Left forelimb (tissue), 1 donor: Measurements from ENCODE around the gene ZDHHC11.
"Not testable (repeated sequence)": the region's sequence is repeated elsewhere in the genome, so short reads cannot be mapped to it uniquely, and the experiment has no call there.

Source experiments
- DNase-seq: peaks from one replicate; pipeline ENCODE4 v3.0.0-alpha.2; 2018; ENCODE audit warnings: low spot score

The ZDHHC11 gene

DNA sequence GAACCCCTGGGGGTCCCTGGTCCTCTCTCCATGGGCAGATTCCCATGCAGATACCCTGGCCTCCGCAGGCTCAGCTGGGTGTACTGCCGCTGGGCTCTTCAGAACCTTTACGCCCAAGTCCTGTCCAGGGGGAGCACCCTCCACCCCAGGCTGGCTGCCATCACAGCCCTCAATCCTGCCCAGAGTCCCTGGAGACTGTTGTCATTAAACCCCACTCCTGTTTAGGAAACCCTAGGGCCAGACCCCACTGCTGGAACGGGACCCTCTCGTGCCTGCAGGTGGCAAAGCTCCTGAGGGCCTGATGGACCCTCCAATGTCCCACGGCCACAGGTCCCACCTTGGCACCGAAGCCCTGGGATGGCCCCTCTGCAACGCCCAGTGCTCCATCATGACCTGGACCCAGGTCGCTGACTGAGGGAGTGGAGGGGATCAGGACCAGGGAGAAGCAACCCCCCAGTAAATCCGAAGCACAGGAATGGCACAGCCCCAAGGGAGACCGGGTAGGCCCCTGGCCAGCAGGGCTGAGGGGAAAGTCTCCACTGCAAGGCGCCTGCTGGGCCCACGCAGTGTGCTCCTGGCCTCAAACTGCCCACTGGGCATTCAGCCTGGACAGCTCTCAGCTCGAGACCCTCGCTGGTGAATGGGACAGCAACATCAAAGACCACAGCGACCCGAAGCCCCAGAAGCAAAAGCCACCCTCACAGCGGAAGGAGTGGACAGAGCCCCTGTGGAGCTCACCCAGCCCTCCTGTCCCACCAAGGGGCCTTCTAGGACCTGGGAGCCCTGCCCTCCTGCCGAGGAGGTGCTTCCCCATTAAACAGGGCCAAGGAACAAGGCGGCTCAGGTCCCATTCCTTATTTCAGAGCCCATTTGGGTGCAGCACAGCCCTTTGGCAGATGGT lies 74.6 kb downstream of the ZDHHC11 start:
- peak; percentile 71 for DNase-seq

DNA sequence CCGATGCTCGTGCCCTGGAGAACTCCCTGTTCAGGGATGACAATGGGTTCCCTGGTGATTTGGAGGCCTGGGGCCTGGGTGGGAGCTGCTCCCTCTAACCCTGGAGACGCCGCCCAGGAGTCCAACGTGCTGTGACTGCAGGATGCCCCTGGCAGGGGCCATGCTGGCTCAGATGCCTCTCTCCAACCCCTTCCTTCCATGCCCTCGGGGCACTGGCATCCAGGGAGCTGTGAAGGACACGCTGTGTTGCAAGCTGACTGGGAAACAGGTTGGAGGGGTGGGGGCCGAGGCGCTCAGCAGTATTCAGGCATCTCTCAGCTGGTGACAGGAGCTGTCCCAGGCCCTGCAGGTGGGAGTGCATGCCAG lies 75.2 kb downstream of the ZDHHC11 start:
- DNase-seq: peak; percentile 63

DNA sequence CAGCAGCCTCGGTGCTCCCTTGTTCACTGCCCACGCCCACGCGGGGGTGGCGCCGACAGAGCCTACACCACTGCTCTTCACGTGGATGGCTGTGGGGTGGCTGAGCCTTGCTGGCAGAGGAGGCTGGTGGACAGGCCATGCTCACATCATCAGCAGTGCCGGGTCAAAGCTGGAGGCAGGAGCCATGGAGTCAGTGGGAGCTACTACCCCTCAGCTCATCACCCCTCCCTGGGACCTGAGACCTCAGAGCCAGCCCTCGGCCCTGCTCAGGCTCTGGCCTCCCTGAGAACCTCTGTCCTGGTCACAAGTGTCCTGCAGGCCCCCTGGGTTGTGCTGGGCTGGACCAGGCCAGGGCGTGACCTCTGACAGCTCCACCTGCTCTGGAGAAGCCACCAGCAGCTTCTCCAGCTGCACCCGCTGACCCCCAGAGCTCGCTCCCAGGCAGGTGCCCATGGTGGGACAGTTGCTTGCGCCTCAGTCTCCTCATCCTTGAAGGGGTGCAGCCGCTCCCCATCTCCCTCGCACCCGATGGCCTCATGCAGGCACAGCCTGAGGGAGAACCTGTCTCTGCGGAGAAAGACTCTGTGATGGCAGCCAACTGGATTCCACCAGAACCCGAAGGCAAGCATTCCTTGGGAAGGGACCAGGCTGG lies 75.8 kb downstream of the ZDHHC11 start:
- peak; percentile 66 for DNase-seq

DNA sequence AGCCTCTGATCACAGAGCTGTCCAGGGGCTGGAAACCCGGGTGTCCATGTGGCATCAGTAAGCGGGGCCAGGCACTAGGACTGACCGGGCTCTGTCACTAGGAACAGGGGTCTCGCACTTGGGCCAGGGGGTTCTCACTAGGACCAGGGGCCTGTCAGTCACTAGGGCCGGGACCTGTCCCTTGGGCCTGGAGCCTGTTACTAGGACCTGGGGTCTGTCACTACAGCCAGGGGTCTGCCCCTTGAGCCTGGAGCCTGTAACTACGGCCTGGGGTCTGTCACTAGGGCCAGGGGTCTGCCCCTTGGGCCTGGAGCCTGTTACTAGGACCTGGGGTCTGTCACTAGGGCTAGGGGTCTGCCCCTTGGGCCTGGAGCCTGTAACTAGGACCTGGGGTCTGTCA lies 76.5 kb downstream of the ZDHHC11 start:
- peak; percentile 69 for DNase-seq

DNA sequence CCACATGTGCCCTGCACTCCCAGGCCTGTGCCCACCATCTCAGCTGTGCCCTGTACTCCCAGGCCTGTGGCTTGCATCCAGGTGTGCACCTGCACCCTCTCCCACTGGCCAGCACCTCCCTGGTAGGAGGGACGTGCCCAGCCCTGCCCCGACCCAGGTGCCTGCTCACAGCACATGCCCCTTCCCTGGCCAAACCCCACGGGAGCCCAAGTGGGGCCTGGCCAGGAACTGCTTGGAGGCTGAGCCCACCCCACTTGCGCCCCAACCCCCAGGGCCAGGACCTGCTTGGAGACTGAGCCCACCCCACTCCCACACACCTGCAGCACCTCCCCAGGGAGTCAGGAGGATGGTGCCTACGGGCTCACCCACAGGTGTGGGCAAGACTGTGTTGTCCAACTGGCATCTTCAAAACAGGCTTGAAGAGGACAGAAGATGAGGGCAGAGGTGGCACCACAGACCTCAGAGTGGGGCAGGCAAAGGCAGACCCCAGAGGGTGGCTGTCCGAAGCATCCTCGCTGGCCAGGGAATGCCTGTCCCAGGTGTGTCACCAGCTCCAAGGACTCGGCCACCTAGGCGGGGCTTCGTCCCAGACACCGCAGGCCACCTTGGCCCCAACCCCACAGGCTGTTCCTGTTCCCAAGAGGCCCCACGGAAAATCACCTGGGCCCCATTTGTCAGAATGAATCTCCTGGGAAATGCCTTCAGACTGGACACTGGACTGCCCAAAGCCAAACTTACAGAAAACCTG lies 77.1 kb downstream of the ZDHHC11 start:
- DNase-seq: peak; percentile 67

DNA sequence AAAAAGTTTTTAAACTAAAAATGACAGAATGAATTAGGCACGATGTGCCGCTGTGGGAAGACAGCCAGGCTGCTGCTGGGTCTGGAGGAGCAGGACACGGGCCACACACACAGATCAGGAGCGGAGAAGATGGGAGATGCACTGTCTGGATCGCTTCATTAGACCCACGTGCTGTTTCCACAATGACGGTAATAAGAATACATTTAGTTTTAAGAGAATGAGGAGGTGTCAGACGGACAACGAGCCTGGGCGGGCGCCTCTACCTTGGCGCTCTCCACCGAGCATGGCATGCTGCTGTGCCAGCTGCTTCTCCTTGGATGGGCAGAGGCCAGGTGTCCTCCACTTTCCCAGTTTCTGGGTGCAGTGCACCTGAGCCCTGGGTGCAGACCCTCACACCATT lies 77.9 kb downstream of the ZDHHC11 start:
- peak; percentile 63 for DNase-seq

DNA sequence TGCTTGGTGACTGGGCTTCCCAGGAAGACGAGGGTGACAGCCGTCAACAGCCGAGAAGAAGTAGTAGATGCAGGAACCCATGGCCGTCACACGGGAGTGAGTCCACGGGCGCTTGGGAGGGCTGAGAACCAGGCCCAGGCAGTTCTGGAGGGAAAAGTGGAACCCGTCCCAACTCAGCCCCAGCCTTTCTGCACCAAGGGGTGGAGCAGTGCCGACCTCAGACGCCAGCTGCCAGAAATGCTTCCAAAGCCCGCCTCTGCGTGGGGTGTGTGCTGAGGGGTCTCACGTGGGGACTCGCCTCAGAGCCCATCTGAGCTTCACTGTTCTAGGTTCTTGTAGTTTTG lies 78.3 kb downstream of the ZDHHC11 start:
- not testable (repeated sequence) for DNase-seq

DNA sequence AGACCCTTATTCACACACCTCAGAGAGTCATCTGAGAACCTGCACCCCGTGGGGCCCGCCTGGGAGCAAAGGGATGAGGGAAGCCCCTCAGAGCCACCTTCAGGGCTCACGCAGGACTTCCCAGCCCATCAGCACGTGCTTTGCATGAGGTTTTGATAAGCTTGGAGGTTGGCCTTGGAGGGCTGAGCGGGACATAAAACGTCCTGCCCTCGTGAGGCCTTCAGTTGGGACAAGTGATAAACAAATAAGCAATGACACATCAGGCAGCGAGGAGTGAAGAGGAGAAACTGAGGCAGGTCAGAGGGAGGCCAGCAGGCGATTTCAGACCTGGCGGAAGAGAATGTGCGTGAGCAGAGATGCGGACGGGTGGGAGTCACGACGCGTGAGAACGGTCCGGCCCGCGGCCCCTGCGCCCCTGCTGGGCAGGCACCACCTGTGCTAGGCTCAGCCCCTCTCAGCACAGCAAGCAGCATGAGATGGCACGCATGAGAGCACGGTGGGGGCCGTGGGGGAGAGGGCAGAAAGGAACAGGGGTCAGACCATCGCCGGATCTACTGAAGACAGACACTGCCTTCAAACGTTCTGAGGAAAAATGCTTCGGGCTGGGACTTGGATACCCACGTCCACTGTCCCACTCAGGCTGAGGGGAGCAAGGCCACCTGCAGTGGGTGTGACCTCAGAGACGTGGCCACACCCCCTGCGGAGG lies 78.8 kb downstream of the ZDHHC11 start:
- peak; percentile 61 for DNase-seq

DNA sequence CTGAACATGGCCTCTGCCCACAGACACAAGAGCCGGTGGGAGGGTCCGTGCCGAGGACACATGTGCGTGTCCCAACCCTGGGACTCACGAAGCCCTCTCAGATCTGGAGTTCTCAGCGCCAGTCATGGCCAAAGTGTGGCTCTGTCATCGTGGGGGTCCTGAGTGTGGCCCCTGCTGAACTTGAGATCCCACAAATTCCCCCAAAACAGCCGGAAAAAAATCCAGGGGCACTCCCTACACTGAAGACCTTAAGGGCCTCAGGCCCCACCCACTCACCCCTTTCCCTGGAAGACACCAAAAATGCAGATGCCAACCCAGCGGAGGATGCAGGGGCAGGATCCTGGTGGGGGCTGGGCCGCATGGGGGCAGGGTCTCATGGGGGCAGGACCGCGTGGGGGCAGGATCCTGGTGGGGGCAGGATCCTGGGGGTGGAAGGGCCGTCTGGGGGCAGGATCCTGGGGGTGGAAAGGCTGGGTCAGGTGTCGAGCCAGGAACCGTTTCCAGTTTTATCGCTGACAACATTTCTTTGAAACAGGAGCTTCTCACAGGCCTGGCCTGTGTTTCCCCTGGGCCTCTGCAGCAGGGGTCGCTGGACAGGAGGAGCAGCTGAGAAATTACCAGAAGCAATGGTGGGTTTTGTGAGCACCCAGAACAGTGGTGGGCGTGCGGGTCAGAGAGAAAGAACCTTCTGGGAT lies 79.6 kb downstream of the ZDHHC11 start:
- peak; percentile 55 for DNase-seq

DNA sequence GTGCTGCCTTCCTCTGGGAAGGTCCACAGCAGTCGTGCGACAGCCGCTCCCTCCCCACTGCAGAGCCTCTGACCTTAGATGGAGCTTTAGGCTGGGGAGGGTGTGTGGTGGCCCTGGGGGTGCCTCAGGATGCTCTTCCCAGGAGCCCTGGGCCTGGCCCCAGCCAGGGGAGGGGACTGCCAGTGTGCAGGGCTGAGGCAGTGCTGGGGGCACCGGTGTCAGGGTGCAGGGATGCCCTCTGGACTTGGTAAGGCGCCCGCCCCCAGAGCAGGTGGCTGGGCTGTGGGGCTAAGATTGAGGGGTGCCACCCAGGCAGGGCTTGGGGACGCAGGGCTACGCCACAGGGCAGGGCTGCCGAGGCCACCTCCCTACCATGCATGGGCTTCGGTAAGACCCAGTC lies 80.2 kb downstream of the ZDHHC11 start:
- peak; percentile 63 for DNase-seq

DNA sequence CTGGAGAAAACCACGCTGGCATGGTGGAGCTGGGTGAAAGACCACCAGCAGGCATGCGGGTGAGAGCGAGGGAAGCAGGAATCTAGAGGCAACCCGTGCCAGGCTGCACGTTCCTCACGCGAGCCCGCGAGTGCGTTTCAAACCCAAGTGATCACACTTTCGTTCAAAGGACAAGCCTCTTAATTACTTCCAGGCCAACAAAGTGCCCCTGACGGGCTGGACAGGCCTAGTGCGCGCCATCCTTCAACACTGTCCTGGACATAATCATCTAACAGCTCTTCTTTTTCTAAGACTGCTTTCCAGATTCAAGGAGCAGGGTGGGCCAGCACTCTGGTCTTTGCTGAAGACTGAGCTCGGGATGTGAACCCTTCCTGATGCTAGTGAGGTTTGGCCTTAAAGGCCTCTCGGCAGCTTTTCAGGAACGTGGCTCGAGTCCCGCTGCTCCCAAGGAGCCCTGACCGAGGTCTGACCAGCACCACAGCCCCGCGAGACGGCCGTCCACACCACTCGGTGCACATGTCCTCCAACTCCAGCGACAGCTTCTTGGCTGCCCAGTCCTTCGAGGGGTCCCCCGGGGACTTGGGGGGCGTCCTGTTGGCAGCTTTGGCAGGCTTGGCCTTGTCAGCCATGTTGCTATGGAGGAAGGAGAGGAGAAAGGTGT lies 81.2 kb downstream of the ZDHHC11 start:
- DNase-seq: peak; percentile 55

DNA sequence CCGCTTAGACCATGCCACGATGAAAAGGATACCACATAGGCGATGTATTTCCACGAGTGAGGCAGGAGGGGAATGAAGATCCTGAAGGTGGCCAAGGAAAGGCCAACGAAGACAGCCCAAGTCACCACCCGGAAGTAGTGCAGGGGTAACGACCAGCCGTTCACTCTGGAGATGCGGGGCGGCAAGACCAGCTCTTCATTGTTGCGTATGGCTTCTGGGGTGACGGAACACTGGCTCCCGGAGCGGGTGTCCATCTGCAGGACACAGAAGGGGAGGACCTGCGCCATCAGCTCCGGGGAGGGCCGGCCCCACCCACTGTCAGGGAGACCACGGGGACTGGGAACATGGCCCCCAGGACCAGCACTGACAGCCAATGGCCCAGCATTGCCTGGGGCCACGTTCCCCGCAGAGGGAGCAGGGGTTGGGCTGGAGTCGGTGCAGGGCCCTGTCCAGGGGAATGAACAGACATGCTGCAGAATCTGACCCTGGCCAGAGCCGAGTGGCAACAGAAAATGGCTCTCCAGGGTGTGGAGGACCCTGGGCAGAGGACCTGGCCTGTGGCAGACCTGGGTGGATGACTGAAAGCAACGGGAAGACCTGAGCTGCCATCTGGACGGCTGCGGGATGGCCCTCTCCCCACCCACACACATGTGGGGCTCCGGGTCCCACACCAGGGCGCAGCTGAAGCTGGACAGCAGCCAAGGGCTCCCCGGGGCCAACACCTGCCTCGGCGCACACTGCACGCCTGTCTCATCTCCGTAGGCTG lies 83.9 kb downstream of the ZDHHC11 start:
- peak; percentile 65 for DNase-seq

DNA sequence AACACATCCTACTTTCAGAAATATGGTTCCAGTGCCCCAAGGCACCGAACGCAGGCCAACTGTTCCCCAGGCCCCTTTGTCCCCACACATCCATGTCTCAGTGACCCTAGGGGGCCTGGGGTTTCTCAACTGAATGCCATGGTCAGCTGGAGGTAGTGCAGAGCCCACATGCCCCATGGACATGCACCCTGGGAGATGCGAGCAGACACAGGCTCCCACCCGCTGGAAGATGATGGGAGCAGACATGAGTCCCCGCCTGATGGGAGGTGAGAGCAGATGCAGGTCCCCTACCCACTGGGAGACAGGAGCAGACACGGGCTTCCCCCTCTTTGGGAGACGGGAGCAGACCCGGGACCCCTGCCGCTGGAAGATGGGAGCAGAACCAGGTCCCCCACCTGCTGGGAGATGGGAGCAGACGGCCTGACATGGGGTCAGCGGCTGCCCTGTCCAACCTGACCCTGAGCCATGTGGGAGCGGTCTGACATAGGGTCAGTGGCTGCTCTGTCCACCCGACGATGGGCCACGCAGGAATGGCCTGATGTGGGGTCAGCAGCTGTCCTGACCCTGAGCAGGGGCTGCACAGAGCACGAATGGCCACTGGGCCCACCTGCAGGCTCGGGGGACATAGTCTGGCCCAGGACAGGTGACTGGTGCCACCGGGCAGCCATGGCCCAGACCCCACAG lies 84.7 kb downstream of the ZDHHC11 start:
- peak; percentile 65 for DNase-seq

DNA sequence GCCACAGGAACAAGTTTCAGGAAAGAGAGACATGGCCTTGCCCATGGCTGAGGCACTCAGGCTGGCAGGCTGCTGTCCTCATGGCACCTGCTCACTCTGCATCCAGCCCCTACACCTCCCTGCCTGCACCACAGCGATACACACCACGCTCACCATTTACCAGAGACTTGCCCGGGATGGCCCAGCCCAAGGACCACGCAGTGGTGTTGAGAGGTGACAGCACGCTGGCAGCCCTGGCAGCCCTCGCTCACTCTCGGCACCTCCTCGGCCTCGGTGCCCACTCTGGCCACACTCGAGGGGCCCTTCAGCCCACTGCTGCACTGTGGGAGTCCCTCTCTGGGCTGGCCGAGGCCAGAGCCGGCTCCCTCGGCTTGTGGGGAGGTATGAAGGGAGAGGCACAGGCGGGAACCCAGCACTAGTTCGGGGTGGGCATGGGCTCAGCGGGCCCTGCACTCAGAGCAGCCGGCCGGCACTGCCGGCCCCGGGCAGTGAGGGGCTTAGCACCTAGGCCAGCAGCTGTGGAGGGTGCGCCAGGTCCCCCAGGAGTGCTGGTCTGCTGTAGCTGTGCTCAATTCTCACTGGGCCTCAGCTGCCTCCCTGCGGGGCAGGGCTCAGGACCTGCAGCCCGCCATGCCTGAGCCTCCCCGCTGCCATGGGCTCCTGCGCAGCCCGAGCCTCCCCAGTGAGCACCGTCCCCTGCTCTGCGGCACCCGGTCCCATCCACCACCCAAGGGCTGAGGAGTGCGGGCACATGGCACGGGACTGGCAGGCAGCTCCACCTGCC lies 86.6 kb downstream of the ZDHHC11 start:
- DNase-seq: peak; percentile 67

DNA sequence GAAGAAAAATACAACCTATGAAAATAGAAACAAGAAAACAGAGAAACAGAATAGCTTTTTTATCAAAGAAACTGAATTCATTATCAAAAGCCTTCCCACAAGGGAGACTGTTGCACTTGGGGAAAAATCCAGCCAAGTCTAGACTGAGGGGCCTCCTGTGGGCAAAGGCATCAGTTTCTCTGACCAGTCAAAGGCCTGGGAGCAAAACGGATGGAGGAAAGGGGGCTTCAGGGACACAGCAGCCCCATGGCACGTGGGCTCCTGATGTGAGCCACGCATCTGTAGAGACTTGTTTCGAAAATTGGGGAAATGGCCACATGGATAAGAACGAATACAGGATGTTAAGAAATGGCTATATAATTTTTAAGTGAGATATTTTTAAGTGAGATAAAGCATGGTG lies 87.4 kb downstream of the ZDHHC11 start:
- DNase-seq: no peak

DNA sequence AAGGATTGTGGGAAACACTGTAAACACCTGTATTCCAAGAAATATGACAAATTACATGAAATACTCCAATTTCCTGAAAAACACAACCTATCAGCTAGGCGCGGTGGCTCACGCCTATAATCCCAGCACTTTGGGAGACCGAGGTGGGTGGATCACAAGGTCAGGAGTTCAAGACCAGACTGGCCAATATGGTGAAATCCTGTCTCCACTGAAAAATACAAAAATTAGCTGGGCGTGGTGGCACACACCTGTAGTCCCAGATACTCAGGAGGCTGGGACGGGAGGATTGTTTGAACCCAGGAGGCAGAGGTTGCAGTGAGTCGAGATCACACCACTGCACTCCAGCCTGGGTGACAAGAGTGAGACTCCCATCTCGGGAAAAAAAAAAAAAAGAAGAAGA lies 87.8 kb downstream of the ZDHHC11 start:
- not testable (repeated sequence) for DNase-seq

DNA sequence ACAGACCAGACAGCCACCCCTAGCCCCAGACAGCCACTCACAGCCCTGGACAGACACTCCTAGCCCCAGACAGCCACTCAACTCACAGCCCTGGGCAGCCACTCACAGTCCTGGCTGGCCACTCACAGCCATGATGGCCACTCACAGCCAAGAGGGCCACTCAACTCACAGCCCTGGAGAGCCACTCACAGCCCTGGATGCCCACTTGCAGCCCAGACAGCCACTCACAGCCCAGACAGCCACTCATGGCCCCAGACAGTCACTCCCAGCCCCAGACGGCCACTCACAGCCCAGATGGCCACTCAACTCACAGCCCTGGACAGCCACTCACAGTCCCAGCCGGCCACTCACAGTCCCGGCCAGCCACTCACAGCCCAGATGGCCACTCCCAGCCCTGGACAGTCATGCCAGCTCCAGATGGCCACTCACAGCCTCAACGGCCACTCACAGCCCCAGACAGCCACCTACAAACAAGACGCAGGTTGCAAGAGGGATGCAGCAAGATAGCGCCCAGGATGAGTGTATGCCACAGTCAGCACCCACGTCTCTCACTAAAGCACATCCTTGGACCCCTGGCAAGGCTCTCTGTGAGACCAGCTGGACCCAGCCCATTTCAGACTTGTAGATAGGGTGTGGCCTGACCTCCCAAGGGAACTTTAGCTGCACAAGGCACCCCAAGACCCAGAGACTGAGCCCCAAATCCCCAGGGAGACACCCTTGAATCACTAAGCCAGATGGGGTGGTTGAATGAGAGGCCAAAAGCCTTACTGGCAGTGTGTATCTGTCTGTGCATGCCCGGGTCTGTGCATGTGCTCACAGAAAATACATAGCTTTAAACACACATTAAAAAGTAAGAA lies 88.7 kb downstream of the ZDHHC11 start:
- peak; percentile 67 for DNase-seq
